Measurements from ENCODE around the gene LSM6. TPM values are rescaled to one million over a fixed set of nuclear protein-coding genes. Genes with fewer than 3 reads are reported as not detected.

The LSM6 gene
- total RNA-seq, 1 experiment from 2014 or later: 79.6 TPM

GRCh38 chr4:146165840-146166239 lies 9.7 kb upstream of the LSM6 start:
- no peaks in the 10 kb centered on the region for H3K27me3 ChIP-seq
- DNase-seq: no peak
- no peaks in the 10 kb centered on the region for H3K4me1 ChIP-seq
- H3K36me3 ChIP-seq: no peaks in the 10 kb centered on the region
- 0 out of 2 replicates have a peak, but pooled peaks cover 4% of the 10 kb centered on the region for H3K9me3 ChIP-seq (replicated peaks)
- H3K27ac ChIP-seq: no peak overlapping the region
- no peak overlapping the region for H3K4me3 ChIP-seq

- Histone ChIP-seq H3K36me3 (no peaks in the 10 kb centered on the region), H3K4me3 (no peak overlapping the region), H3K4me1 (no peaks in the 10 kb centered on the region), H3K27me3 (no peaks in the 10 kb centered on the region), H3K9me3 (replicated peaks) (no peaks in the 10 kb centered on the region), H3K27ac (no peak overlapping the region)
- no peak for DNase-seq
Observed at GRCh38 chr4:146170149-146170548, 5.4 kb upstream of the LSM6 start.

GRCh38 chr4:146176891-146177290 lies 1.4 kb downstream of the LSM6 start:
- DNase-seq: no peak
- no peaks in the 10 kb centered on the region for H3K36me3 ChIP-seq
- no peak overlapping the region for H3K27ac ChIP-seq
- no peaks in the 10 kb centered on the region for H3K27me3 ChIP-seq
- H3K4me1 ChIP-seq: no peaks in the 10 kb centered on the region
- H3K9me3 ChIP-seq (replicated peaks): no peaks in the 10 kb centered on the region
- peak overlapping the region; percentile 96; the same call in 1 of the 2 replicates for H3K4me3 ChIP-seq

- no peaks in the 10 kb centered on the region for H3K27me3 ChIP-seq
- no peak overlapping the region for H3K4me3 ChIP-seq
- no peaks in the 10 kb centered on the region for H3K4me1 ChIP-seq
- no peak for DNase-seq
- no peaks in the 10 kb centered on the region for H3K9me3 ChIP-seq (replicated peaks)
- H3K27ac ChIP-seq: no peak overlapping the region
- no peaks in the 10 kb centered on the region for H3K36me3 ChIP-seq
Observed at GRCh38 chr4:146178126-146178525, 2.6 kb downstream of the LSM6 start.

DNA sequence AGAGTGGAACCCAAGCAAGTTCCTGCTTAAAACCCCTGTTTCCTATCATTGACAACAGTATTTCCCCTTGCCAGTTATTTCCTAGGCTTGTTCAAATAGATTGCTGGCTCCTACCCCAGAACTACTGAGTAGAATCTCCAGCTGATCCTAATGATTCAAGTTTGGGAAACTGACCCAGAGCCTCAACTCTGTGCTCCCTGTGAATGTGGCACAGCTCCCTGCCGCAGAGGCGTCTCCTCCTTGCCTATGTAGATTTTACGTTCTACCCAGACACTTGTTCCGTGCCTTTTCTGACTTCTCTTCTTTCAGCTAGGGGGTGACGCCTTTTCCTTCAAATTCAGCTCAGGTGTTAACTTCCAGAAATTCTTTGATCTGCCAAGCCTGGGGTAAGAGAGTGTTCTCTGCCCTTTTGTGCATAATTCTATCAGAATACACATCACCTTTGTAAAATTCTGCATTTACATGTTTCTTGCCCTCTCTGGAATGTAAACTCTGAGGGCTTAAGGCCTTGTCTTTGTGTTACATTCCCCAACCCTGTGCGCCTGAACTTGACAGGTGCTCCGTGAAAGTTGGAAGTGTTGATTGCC lies 4.4 kb downstream of the LSM6 start:
- DNase-seq: no peak
- Histone ChIP-seq H3K4me1 (no peaks in the 10 kb centered on the region), H3K36me3 (peaks cover 7% of the 10 kb centered on the region), H3K27ac (no peak overlapping the region), H3K9me3 (replicated peaks) (no peaks in the 10 kb centered on the region), H3K4me3 (no peak overlapping the region), H3K27me3 (no peaks in the 10 kb centered on the region)

DNA sequence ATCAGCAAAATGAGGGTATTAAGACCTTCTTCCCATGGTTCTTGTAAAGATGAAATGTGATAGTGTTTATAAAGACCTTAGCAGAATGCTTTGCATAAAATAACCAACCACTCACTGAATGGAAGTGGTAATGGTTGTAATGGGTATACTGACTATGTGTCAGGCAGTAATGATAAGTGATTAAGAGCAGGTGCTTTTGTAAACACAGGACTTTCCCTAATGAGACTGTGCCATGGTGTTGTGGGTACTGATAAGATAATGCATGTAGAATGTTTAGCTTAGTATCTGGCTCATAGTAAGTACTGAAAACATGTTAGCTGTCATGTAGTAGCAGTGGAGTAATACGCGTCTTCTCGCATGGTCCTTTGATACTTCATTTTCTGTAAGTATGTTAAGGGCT lies 6.9 kb downstream of the LSM6 start:
- no peaks in the 10 kb centered on the region for H3K27me3 ChIP-seq
- no peaks in the 10 kb centered on the region for H3K9me3 ChIP-seq (replicated peaks)
- no peak overlapping the region for H3K27ac ChIP-seq
- H3K36me3 ChIP-seq: peaks cover 17% of the 10 kb centered on the region
- no peaks in the 10 kb centered on the region for H3K4me1 ChIP-seq
- no peak for DNase-seq
- H3K4me3 ChIP-seq: no peak overlapping the region

DNA sequence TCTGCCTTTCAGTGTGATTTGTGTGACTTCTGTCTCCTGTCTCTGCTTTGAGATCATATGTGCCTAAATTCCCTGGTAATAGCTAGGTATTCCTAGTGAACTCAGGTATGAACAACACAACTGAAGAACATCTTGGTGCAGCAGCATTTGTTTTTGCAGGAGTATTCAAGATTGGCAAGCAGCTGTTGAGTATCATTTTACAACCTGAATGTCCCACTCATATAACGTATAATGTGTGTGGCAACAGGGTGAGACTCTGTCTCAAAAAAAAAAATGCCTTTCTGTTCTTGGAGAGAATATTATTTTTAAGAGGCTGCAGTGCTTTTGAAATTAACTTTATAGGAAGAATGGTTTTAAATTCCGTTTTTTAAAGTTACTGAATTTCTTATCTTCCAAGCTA lies 7.7 kb downstream of the LSM6 start:
- peak in 1 of 2 experiments; percentile 20 for DNase-seq
- H3K27ac ChIP-seq: no peak overlapping the region
- no peaks in the 10 kb centered on the region for H3K27me3 ChIP-seq
- no peak overlapping the region for H3K4me3 ChIP-seq
- H3K36me3 ChIP-seq: peaks cover 23% of the 10 kb centered on the region
- no peaks in the 10 kb centered on the region for H3K4me1 ChIP-seq
- H3K9me3 ChIP-seq (replicated peaks): no peaks in the 10 kb centered on the region

GRCh38 chr4:146186041-146186440 lies 10.5 kb downstream of the LSM6 start:
- DNase-seq: no peak
- peaks cover 23% of the 10 kb centered on the region for H3K36me3 ChIP-seq
- no peaks in the 10 kb centered on the region for H3K27me3 ChIP-seq
- no peaks in the 10 kb centered on the region for H3K9me3 ChIP-seq (replicated peaks)
- H3K4me3 ChIP-seq: no peak overlapping the region
- no peaks in the 10 kb centered on the region for H3K4me1 ChIP-seq
- no peak overlapping the region for H3K27ac ChIP-seq

- no peak overlapping the region for H3K4me3 ChIP-seq
- H3K4me1 ChIP-seq: no peaks in the 10 kb centered on the region
- no peaks in the 10 kb centered on the region for H3K9me3 ChIP-seq (replicated peaks)
- peaks cover 23% of the 10 kb centered on the region for H3K36me3 ChIP-seq
- H3K27ac ChIP-seq: no peak overlapping the region
- DNase-seq: no peak
- H3K27me3 ChIP-seq: no peaks in the 10 kb centered on the region
Observed at GRCh38 chr4:146186596-146186995, 11.1 kb downstream of the LSM6 start.

- Histone ChIP-seq H3K27me3 (no peaks in the 10 kb centered on the region), H3K4me1 (no peaks in the 10 kb centered on the region), H3K27ac (no peak overlapping the region), H3K36me3 (peaks cover 16% of the 10 kb centered on the region), H3K4me3 (no peak overlapping the region), H3K9me3 (replicated peaks) (no peaks in the 10 kb centered on the region)
- no peak for DNase-seq
Observed at GRCh38 chr4:146190456-146190855, 14.9 kb downstream of the LSM6 start.

DNA sequence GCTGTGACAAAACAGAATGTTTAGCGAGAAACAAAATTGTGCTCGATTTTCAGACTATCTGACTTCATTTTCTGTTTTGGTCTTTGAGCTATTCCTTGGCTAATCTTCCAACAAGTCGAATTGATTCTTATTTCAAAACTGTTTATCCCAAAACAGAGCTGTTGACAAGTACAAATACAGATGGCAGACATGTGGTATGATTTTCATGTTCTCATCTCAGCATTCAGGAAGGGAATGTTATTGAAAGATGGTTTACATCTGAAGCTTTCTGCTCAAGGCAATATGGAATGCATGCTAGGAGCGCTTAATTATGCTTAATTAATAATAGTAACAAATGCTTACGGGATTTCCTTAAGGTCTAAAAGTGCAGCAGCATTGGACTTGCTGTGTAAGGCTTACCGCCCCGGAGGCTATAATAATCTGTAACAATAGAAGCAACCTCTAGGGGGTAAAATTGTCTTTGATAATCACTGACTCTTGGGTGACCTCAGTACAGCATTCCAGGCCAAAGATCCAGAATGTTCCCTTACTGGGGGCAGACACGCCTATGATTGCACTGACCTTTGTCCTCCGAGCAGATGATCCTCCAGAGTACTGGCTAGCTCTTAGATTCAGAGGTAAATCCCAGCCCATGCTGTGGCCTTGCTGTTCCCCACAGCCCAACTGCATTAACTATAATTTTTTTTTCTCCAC lies 16.4 kb downstream of the LSM6 start:
- H3K27ac ChIP-seq: no peak overlapping the region
- no peaks in the 10 kb centered on the region for H3K9me3 ChIP-seq (replicated peaks)
- no peaks in the 10 kb centered on the region for H3K4me1 ChIP-seq
- no peaks in the 10 kb centered on the region for H3K27me3 ChIP-seq
- H3K36me3 ChIP-seq: peaks cover 6% of the 10 kb centered on the region
- no peak for DNase-seq
- H3K4me3 ChIP-seq: no peak overlapping the region

- H3K4me1 ChIP-seq: no peaks in the 10 kb centered on the region
- no peak for DNase-seq
- no peaks in the 10 kb centered on the region for H3K27me3 ChIP-seq
- H3K9me3 ChIP-seq (replicated peaks): no peaks in the 10 kb centered on the region
- H3K4me3 ChIP-seq: no peak overlapping the region
- H3K36me3 ChIP-seq: no peaks in the 10 kb centered on the region; the same call in none of the 2 replicates
- H3K27ac ChIP-seq: no peak overlapping the region
Observed at GRCh38 chr4:146193628-146194027, 18.1 kb downstream of the LSM6 start.

GRCh38 chr4:146194212-146194611 lies 18.7 kb downstream of the LSM6 start:
- no peak overlapping the region for H3K4me3 ChIP-seq
- no peak overlapping the region for H3K27ac ChIP-seq
- H3K36me3 ChIP-seq: no peaks in the 10 kb centered on the region; the same call in none of the 2 replicates
- H3K9me3 ChIP-seq (replicated peaks): no peaks in the 10 kb centered on the region
- H3K4me1 ChIP-seq: no peaks in the 10 kb centered on the region
- no peak for DNase-seq
- H3K27me3 ChIP-seq: no peaks in the 10 kb centered on the region

GRCh38 chr4:146202665-146203064 lies 27.1 kb downstream of the LSM6 start:
- H3K4me3 ChIP-seq: no peak overlapping the region
- no peaks in the 10 kb centered on the region for H3K27me3 ChIP-seq
- no peaks in the 10 kb centered on the region for H3K4me1 ChIP-seq
- no peaks in the 10 kb centered on the region for H3K36me3 ChIP-seq
- H3K9me3 ChIP-seq (replicated peaks): no peaks in the 10 kb centered on the region
- no peak for DNase-seq
- H3K27ac ChIP-seq: no peak overlapping the region

- Histone ChIP-seq H3K36me3 (no peaks in the 10 kb centered on the region), H3K4me3 (no peak overlapping the region), H3K27me3 (no peaks in the 10 kb centered on the region), H3K9me3 (replicated peaks) (no peaks in the 10 kb centered on the region), H3K27ac (no peak overlapping the region), H3K4me1 (no peaks in the 10 kb centered on the region)
- no peak for DNase-seq
Observed at GRCh38 chr4:146207410-146207809, 31.9 kb downstream of the LSM6 start.

DNA sequence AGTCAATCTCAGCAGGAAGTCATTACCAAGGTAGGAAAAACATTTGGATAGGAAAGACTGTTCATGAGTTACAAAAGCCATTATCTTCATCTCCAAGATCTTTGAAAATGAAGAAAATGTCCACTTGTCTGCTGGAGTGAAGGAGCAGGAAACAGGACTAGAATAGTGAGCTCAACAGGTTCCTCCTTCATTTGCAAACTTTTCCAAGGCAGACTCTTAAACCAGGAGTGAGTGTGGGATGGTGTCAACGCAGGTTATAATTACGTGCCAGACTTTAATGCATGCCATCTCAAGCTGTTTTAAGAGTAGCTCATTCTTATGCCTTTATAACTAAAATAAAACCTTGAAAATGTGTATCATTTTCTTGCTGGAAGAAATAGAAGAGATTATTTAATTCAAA lies 35.4 kb downstream of the LSM6 start:
- DNase-seq: no peak
- Histone ChIP-seq H3K9me3 (replicated peaks) (no peaks in the 10 kb centered on the region), H3K36me3 (no peaks in the 10 kb centered on the region), H3K27ac (no peak overlapping the region), H3K4me1 (no peaks in the 10 kb centered on the region), H3K4me3 (no peak overlapping the region), H3K27me3 (no peaks in the 10 kb centered on the region)
